Panc1 (cell line): ENCODE results near the gene CHCHD6. TPM values are rescaled to one million over a fixed set of nuclear protein-coding genes. Genes with fewer than 3 reads are reported as not detected.

Experiments used
- ATAC-seq: fragments of 200-7000 bp; cut with Tn5 transposase; 2 replicates; pipeline ENCODE4 v1.9.1; 2020; ENCODE audit warnings: mild to moderate bottlenecking, moderate library complexity
- BruUV-seq: library from RNA; stranded (reverse); fragments of 400-500 nt; replicated peaks from 2 replicates; lab custom pipeline; 2021; lab: Mats Ljungman, UMichigan
- CTCF ChIA-PET: fragments of 300-600 bp; sonication (Branson Sonifier 250); formaldehyde crosslinking; loops from one replicate; lab custom pipeline; 2022; ENCODE audit warnings: antibody characterized with exemption; lab: Charles Lee
- POLR2A ChIA-PET: fragments of 300-600 bp; sonication (Branson Sonifier 250); formaldehyde crosslinking; loops from one replicate; lab custom pipeline; 2022; ENCODE audit warnings: antibody characterized with exemption; lab: Charles Lee
- DNase-seq: peaks from one replicate; pipeline ENCODE4 v3.0.0-alpha.2; 2010; ENCODE audit warnings: low read depth, low spot score
- H3K27ac ChIP-seq: 2 replicates; pipeline ENCODE4 v1.5.1; 2011; ENCODE audit warnings: mild to moderate bottlenecking, low read length, inconsistent platforms
- H3K27me3 ChIP-seq: fragments of 200-500 bp; sonication (Bioruptor generic); 2 replicates; pipeline ENCODE4 v1.6.0; 2014; ENCODE audit warnings: low read length, inconsistent platforms; ENCODE audit not compliant: control insufficient read depth, insufficient read depth
- H3K36me3 ChIP-seq: fragments of 200-500 bp; sonication (Bioruptor generic); 2 replicates; pipeline ENCODE4 v1.5.1; 2014; ENCODE audit warnings: inconsistent platforms, mild to moderate bottlenecking, low read length, moderate library complexity; ENCODE audit not compliant: control insufficient read depth, insufficient read depth
- H3K4me1 ChIP-seq: 2 replicates; pipeline ENCODE4 v1.5.1; 2011; ENCODE audit warnings: inconsistent platforms, mild to moderate bottlenecking, low read length, moderate library complexity; ENCODE audit not compliant: control insufficient read depth, insufficient read depth
- H3K4me3 ChIP-seq, 2 experiments: 2 replicates each; pipeline ENCODE4 v1.5.1; 2011 to 2012; ENCODE audit warnings: low read depth in 2 of 2, low read length in 2 of 2, mild to moderate bottlenecking in 2 of 2, inconsistent platforms in 1 of 2, moderate library complexity in 1 of 2
- H3K9me3 ChIP-seq: fragments of 200-500 bp; sonication (Bioruptor generic); 2 replicates; pipeline ENCODE4 v1.5.1; 2014; ENCODE audit warnings: low read depth, mild to moderate bottlenecking, inconsistent platforms, low read length, moderate library complexity; ENCODE audit not compliant: control insufficient read depth, insufficient read depth
- POLR2AphosphoS5 ChIP-seq: IDR thresholded peaks from 2 replicates; pipeline ENCODE4 v1.6.1; 2012; ENCODE audit warnings: mild to moderate bottlenecking, low read depth, low read length, moderate library complexity
- REST ChIP-seq, 2 experiments: IDR thresholded peaks; 2 replicates each; pipeline ENCODE4 v1.6.1; 2011 to 2012; ENCODE audit warnings: low read depth in 2 of 2, control low read depth in 1 of 2, low read length in 1 of 2, mild to moderate bottlenecking in 1 of 2, moderate library complexity in 1 of 2; ENCODE audit not compliant: insufficient read depth in 1 of 2
- SIN3A ChIP-seq: IDR thresholded peaks from 2 replicates; pipeline ENCODE4 v1.6.1; 2012; ENCODE audit warnings: low read depth, mild to moderate bottlenecking, low read length, moderate library complexity, borderline replicate concordance; ENCODE audit not compliant: insufficient read depth
- TCF7L2 ChIP-seq: IDR thresholded peaks from 2 replicates; pipeline ENCODE4 v1.6.1; 2011; ENCODE audit warnings: mild to moderate bottlenecking, low read depth, low read length, inconsistent platforms
- in situ Hi-C: cut with HindIII; loops from 2 replicates; pipeline ENCODE4 v1.10.0; 2016; ENCODE audit warnings: low sequenced_read_pairs, low pct_unique_long_range_greater_than_20kb
- intact Hi-C: fragments of 100-400 bp; cut with micrococcal nuclease; formaldehyde crosslinking; loops from one replicate; pipeline ENCODE4 v1.10.0; 2022; ENCODE audit not compliant: unreplicated experiment
- total RNA-seq: library from RNA; stranded (reverse); gene quantifications from one replicate; pipeline ENCODE4 v1.2.1, GENCODE V29; 2021; ENCODE audit not compliant: unreplicated experiment
- TF ChIP-seq, protein P1 (sequence below): fragments of 450-650 bp; IDR thresholded peaks from 2 replicates; pipeline ENCODE4 v1.5.1; 2017; ENCODE audit warnings: mild to moderate bottlenecking

The CHCHD6 gene
- total RNA-seq, 1 experiment from 2014 or later, result 31.5 TPM

GRCh38 chr3:126891791-126892190 is 187.8 kb downstream of the CHCHD6 start:
- H3K36me3 ChIP-seq, result no peaks in the 10 kb centered on the region
- ATAC-seq (no peak), DNase-seq (no peak)
- intact Hi-C loops (no loop called here), in situ Hi-C loops (no loop called here)
- H3K4me3 ChIP-seq, result no peak overlapping the region
- no peaks in the 10 kb centered on the region for H3K27me3 ChIP-seq
- BruUV-seq, result no TSS peak
- H3K9me3 ChIP-seq, result no peaks in the 10 kb centered on the region
- CTCF ChIA-PET, result no interaction called here
- POLR2A ChIA-PET, result no interaction called here
- no peak for TF ChIP-seq TCF7L2
- TF ChIP-seq, protein P1, sequence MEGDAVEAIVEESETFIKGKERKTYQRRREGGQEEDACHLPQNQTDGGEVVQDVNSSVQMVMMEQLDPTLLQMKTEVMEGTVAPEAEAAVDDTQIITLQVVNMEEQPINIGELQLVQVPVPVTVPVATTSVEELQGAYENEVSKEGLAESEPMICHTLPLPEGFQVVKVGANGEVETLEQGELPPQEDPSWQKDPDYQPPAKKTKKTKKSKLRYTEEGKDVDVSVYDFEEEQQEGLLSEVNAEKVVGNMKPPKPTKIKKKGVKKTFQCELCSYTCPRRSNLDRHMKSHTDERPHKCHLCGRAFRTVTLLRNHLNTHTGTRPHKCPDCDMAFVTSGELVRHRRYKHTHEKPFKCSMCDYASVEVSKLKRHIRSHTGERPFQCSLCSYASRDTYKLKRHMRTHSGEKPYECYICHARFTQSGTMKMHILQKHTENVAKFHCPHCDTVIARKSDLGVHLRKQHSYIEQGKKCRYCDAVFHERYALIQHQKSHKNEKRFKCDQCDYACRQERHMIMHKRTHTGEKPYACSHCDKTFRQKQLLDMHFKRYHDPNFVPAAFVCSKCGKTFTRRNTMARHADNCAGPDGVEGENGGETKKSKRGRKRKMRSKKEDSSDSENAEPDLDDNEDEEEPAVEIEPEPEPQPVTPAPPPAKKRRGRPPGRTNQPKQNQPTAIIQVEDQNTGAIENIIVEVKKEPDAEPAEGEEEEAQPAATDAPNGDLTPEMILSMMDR, result no peak
- no peak for TF ChIP-seq SIN3A
- no peak for TF ChIP-seq POLR2AphosphoS5
- TF ChIP-seq REST (IDR thresholded peaks at IDR 0.05; ENCODE audit: insufficient read depth in 1 of 2, low read depth in 2 of 2, low read length in 1 of 2), result no peak
- H3K27ac ChIP-seq, result no peak overlapping the region
- H3K4me1 ChIP-seq, result 0 out of 2 replicates have a peak, but pooled peaks cover 3% of the 10 kb centered on the region

- CTCF ChIA-PET, result no interaction called here
- Histone ChIP-seq H3K36me3 (no peaks in the 10 kb centered on the region), H3K9me3 (no peaks in the 10 kb centered on the region), H3K4me1 (0 out of 2 replicates have a peak, but pooled peaks cover 3% of the 10 kb centered on the region), H3K27ac (no peak overlapping the region), H3K4me3 (no peak overlapping the region), H3K27me3 (no peaks in the 10 kb centered on the region)
- intact Hi-C loops (no loop called here), in situ Hi-C loops (no loop called here)
- TF ChIP-seq TCF7L2 (no peak), REST (IDR thresholded peaks at IDR 0.05; ENCODE audit: insufficient read depth in 1 of 2, low read depth in 2 of 2, low read length in 1 of 2) (no peak), SIN3A (no peak), POLR2AphosphoS5 (no peak)
- TF ChIP-seq, protein P1, result no peak
- no peak for DNase-seq
- POLR2A ChIA-PET, result no interaction called here
- no TSS peak for BruUV-seq
- no peak for ATAC-seq
Observed at GRCh38 chr3:126893651-126894050, 189.6 kb downstream of the CHCHD6 start.
